GM12874 (cell line): ENCODE data around the gene KIAA1210.

Experiments used
- TF ChIP-seq, protein P1 (sequence below): IDR thresholded peaks from 2 replicates; pipeline ENCODE4 v1.5.1; 2011; ENCODE audit warnings: low read depth, mild to moderate bottlenecking, control low read depth, low read length, moderate library complexity; ENCODE audit not compliant: insufficient read depth

The KIAA1210 gene

DNA sequence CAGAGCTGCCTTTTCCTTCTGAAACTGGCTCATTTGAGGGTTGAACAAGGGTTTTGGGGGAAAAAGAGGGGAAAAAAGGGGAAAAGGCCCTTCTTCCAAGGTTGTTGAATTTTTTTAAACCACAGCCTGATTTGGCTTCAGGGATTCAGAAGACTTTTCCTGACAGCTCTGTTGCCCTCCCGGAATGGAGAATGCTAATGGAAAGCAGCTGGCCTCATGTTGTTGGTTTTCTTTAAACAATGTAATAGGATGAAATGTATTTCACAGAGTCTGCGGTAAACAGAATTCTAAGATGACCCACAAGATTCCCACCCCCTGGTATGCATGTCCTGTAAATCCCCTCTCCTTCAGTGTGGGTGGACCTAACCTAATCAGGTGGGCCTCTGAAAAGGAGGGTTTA, 3.3 kb upstream of the KIAA1210 start:
- TF ChIP-seq, protein P1, sequence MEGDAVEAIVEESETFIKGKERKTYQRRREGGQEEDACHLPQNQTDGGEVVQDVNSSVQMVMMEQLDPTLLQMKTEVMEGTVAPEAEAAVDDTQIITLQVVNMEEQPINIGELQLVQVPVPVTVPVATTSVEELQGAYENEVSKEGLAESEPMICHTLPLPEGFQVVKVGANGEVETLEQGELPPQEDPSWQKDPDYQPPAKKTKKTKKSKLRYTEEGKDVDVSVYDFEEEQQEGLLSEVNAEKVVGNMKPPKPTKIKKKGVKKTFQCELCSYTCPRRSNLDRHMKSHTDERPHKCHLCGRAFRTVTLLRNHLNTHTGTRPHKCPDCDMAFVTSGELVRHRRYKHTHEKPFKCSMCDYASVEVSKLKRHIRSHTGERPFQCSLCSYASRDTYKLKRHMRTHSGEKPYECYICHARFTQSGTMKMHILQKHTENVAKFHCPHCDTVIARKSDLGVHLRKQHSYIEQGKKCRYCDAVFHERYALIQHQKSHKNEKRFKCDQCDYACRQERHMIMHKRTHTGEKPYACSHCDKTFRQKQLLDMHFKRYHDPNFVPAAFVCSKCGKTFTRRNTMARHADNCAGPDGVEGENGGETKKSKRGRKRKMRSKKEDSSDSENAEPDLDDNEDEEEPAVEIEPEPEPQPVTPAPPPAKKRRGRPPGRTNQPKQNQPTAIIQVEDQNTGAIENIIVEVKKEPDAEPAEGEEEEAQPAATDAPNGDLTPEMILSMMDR, result no peak

DNA sequence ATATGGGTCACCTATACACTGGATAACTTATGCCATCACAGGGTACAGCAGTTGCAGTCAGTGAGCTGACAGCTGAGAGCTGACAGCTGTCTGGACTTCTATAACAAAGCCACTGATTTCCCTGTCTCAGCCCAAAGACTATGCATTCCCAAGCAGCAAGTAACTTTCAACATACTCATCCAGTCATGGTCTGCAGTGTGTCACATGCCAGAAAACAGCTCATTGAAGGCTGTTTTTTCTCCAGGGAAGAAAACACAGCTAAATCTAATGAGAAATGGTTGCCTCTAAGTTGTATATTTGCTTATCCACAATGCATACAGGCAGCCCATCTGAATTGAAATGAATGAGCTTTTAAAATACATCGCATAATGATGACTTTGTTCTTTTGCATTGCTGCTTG, 6.3 kb downstream of the KIAA1210 start:
- TF ChIP-seq, protein P1, result no peak

DNA sequence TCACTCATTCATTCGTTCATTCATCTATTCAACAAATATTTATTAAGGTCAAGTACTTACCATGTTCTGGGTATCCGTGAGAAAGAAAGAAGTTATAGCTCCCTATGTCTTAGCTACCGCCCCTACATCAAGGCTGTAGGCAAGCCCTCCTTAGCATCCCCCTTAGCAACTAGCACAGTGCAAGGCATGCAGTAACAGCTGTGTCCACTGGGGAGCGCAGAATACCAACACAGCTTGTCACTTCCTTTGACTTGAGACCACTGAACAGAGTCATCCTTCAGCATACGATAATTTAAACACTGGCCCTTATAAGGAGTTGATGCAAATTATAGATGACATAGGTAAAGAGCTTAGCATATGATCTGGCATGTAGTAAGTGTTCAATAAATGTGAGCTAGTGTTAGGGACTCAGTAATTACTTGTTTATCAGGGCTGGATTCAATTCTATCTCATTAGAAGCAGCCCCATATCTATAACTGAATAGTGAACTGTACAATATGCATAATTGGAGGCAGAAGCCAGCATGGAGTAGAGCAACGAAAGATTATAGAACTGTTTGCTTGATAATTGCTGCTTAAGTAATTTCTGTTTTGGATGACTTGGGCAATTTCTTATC, 8.7 kb downstream of the KIAA1210 start:
- TF ChIP-seq, protein P1, result peak; percentile 74

DNA sequence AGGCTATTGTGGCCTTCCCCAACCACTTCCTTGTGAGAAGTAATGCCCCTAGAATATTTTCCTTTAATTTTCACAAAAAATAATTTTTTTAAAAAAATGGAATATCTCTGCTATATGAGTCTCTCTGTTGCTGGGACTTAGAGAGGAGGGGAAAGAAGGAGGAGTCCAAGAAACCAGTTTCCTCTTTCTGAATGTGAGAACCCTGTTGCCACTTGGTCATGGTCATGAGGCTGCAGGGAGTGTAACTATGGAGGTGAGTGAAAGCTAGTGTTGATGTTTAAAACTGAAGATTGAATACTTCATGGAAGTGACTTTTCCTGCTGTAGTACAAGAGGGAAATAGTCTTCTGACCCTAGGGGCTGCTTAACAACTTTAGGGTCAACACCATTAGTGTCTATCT, 20.4 kb downstream of the KIAA1210 start:
- TF ChIP-seq, protein P1, result no peak

DNA sequence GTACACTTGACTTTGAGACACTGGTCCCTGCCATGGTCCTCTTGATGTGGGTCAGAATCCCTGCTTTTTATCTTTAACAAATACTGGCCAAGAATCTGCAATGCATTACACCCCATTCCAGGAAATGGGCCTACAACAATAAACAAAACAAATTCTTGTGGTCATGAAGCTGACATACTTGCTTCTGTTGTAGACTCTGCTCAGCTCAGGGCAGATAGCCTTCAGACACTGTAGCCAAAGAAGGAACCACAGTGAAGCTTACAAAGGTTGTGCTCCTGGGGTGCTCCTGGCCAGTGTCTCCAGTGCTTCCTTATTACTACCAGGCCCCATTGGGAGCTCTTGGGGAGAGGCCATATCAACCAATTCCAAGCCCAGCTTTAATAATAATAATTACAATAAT, 21.8 kb downstream of the KIAA1210 start:
- TF ChIP-seq, protein P1, result no peak

DNA sequence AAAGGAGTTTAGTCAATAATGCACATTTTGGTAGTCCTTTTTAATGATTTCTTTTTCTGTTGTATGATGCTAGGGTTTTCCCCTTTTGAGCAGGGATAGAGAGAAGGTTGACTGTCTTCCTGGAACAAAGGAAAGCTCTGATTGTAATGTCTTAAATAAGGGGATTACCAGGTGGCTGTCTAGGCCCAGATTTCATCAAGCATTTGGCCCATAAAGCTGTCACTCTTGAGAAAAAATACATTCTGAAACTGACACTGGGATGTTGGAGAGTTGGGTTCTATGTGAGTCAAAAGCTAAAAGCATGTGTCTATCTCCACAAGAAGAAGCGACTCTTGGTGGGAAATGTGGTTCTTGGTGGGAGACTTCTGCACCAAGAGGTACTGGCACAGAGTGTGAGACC, 26.4 kb downstream of the KIAA1210 start:
- TF ChIP-seq, protein P1, result no peak

DNA sequence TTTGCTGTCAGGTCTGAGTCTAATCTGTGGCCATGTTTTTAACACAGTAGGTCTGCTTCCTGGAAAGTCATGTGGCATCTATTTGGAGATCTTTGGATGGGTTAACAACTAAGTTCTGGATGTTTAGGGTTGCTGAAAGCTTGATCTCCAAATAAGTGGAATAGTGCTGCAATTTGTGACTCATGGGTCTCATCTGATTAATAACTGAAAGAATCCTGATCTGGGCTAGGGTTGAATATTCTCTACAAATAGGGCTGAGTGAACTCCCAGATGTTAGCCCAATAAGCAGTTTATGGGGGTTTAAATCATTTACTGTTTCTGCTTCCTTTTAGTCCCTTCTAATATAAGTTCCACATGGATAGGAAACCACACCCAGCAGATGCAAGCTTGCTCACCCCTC, 31.7 kb downstream of the KIAA1210 start:
- TF ChIP-seq, protein P1, result no peak
